ENCODE data around the gene TTC9B.

TTC9B gene

DNA sequence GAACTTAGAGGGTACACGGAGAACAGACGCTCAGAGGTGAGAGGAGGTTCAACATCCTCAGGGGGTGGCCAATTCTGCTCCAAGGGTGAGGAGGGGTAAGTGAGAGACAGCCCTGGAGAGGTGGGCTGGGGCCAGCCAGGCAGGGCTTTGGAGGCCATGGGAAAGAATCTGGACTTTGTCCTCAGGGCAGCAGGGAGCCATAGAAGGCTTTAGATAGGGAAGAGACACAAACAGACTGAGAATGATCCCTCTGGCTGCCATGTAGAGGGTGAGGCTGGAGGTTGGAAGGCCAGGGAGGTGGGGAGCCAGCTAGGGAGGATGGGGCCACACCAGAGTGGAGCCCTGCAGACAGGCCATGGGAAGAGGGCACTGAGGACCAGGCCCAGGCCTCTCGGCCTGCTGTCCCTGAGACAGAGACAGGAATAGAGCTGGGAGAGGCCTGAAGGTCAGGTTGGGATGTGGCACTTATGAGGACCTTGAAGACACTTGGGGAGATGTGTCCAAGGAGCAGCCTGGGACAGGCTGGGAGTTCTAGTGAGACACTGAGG is 37.5 kb upstream of the TTC9B start:
- no peak for DNase-seq (ENCODE audit: low read depth in 1 of 2, low spot score in 1 of 2)
- H3K27me3 ChIP-seq (ENCODE audit: insufficient read depth, poor library complexity, severe bottlenecking): no peaks in the 10 kb centered on the region
- no peak overlapping the region for H3K27ac ChIP-seq (replicated peaks)
- TF ChIP-seq, protein P1, sequence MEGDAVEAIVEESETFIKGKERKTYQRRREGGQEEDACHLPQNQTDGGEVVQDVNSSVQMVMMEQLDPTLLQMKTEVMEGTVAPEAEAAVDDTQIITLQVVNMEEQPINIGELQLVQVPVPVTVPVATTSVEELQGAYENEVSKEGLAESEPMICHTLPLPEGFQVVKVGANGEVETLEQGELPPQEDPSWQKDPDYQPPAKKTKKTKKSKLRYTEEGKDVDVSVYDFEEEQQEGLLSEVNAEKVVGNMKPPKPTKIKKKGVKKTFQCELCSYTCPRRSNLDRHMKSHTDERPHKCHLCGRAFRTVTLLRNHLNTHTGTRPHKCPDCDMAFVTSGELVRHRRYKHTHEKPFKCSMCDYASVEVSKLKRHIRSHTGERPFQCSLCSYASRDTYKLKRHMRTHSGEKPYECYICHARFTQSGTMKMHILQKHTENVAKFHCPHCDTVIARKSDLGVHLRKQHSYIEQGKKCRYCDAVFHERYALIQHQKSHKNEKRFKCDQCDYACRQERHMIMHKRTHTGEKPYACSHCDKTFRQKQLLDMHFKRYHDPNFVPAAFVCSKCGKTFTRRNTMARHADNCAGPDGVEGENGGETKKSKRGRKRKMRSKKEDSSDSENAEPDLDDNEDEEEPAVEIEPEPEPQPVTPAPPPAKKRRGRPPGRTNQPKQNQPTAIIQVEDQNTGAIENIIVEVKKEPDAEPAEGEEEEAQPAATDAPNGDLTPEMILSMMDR (IDR thresholded peaks at IDR 0.05; ENCODE audit: insufficient read depth, low read length): no peak
- no peak for TF ChIP-seq SPI1 (IDR thresholded peaks at IDR 0.05; ENCODE audit: borderline replicate concordance, low read depth)
- TF ChIP-seq POLR2AphosphoS5 (IDR thresholded peaks at IDR 0.05; ENCODE audit: low read depth): no peak
- TF ChIP-seq GABPA (IDR thresholded peaks at IDR 0.05; ENCODE audit: low read depth): no peak
- TF ChIP-seq, protein P2, sequence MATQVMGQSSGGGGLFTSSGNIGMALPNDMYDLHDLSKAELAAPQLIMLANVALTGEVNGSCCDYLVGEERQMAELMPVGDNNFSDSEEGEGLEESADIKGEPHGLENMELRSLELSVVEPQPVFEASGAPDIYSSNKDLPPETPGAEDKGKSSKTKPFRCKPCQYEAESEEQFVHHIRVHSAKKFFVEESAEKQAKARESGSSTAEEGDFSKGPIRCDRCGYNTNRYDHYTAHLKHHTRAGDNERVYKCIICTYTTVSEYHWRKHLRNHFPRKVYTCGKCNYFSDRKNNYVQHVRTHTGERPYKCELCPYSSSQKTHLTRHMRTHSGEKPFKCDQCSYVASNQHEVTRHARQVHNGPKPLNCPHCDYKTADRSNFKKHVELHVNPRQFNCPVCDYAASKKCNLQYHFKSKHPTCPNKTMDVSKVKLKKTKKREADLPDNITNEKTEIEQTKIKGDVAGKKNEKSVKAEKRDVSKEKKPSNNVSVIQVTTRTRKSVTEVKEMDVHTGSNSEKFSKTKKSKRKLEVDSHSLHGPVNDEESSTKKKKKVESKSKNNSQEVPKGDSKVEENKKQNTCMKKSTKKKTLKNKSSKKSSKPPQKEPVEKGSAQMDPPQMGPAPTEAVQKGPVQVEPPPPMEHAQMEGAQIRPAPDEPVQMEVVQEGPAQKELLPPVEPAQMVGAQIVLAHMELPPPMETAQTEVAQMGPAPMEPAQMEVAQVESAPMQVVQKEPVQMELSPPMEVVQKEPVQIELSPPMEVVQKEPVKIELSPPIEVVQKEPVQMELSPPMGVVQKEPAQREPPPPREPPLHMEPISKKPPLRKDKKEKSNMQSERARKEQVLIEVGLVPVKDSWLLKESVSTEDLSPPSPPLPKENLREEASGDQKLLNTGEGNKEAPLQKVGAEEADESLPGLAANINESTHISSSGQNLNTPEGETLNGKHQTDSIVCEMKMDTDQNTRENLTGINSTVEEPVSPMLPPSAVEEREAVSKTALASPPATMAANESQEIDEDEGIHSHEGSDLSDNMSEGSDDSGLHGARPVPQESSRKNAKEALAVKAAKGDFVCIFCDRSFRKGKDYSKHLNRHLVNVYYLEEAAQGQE (IDR thresholded peaks at IDR 0.05; ENCODE audit: insufficient replicate concordance, low read depth): no peak
- H3K4me3 ChIP-seq (replicated peaks; ENCODE audit: insufficient read depth, low read length): no peak overlapping the region

DNA sequence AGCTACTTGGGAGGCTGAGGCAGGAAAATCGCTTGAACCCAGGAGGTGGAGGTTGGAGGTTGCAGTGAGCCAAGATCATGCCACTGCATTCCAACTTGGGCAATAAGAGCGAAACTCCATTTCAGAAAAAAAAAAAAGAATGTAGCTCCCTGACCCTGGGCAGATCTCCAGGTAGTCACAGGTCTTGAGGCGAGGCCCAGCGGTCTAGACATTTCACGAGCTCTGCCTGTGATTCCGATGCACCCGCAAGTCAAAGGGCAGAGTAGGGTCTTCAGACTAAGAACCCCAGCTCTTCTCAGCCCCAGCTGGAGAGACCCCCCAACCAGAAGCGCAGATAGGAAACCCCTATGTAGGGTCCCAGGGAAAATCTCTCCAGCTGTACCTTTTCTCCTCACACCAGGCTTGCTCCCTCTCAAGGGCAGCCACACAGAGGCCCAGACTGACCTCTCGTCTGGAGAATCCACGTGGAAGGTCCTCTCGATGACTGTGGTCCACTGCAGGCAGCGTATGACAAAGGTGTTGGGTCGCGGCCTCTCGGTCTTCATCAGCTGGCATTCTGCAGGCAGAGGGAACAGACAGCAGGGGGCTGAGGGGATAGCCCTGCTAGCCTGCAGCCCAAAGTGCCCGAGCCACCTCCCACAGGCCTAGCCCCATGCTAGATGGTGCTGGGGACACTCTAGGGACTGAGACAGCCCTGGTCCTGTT is 36.7 kb upstream of the TTC9B start:
- H3K27me3 ChIP-seq (ENCODE audit: insufficient read depth, poor library complexity, severe bottlenecking): no peaks in the 10 kb centered on the region
- no peak overlapping the region for H3K27ac ChIP-seq (replicated peaks)
- TF ChIP-seq POLR2AphosphoS5 (IDR thresholded peaks at IDR 0.05; ENCODE audit: low read depth) (no peak), GABPA (IDR thresholded peaks at IDR 0.05; ENCODE audit: low read depth) (no peak), SPI1 (IDR thresholded peaks at IDR 0.05; ENCODE audit: borderline replicate concordance, low read depth) (no peak)
- TF ChIP-seq, protein P1 (IDR thresholded peaks at IDR 0.05; ENCODE audit: insufficient read depth, low read length): no peak
- TF ChIP-seq, protein P2 (IDR thresholded peaks at IDR 0.05; ENCODE audit: insufficient replicate concordance, low read depth): no peak
- no peak for DNase-seq (ENCODE audit: low read depth in 1 of 2, low spot score in 1 of 2)
- no peak overlapping the region for H3K4me3 ChIP-seq (replicated peaks; ENCODE audit: insufficient read depth, low read length)

DNA sequence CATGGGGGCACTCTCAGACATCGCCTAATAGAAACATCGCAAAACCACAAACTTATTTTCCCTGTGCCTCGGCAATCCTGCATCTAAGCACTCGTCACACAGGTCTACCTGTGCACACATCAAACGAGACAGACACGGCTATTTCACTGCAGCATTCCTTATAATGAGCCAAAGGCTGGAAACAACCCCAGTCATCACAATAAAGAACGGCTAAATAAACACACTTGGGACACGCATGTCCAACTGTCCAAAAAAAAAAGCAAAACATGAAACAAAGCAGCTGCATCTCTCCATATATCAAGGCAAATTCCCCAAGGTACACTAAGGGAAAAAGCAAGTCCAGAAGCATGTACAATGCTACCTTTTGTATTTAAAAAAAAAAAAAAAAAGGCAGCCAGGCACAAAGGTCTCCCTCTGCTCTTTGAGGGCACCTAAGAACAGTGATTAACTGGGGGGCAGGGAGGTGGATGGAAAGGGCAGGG is 35.5 kb upstream of the TTC9B start:
- no peak for TF ChIP-seq GABPA (IDR thresholded peaks at IDR 0.05; ENCODE audit: low read depth)
- no peak overlapping the region for H3K4me3 ChIP-seq (replicated peaks; ENCODE audit: insufficient read depth, low read length)

DNA sequence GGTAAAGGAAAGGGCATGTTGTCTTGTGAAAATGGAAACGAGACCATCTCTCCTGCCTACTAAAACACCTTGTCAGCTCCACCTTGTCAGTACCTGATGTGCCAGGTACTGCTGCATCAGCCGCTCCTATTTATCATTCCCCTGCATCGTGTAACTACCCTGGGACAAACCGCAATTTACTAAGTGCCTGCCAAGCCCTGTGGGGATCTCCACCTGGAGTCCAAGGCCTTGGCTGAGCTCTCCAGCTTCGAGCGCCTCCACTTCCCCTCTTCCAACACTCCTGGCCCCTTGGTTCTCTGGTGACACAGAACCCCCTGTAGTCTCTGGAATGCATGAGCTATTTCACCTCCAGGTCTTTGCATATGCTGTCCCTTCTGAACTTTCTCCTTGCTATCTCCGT is 34.2 kb upstream of the TTC9B start:
- Histone ChIP-seq H3K27ac (replicated peaks) (no peak overlapping the region), H3K4me3 (replicated peaks; ENCODE audit: insufficient read depth, low read length) (no peak overlapping the region), H3K27me3 (ENCODE audit: insufficient read depth, poor library complexity, severe bottlenecking) (no peaks in the 10 kb centered on the region)
- TF ChIP-seq GABPA (IDR thresholded peaks at IDR 0.05; ENCODE audit: low read depth) (no peak), SPI1 (IDR thresholded peaks at IDR 0.05; ENCODE audit: borderline replicate concordance, low read depth) (no peak)
- no peak for DNase-seq (ENCODE audit: low read depth in 1 of 2, low spot score in 1 of 2)

More for the DNA sequence above, 35.5 kb upstream of the TTC9B start:
- no peak for DNase-seq (ENCODE audit: low read depth in 1 of 2, low spot score in 1 of 2)
- Histone ChIP-seq H3K27me3 (ENCODE audit: insufficient read depth, poor library complexity, severe bottlenecking) (no peaks in the 10 kb centered on the region), H3K27ac (replicated peaks) (no peak overlapping the region)
